ENCODE data around the gene TJP1.

TJP1 gene

DNA sequence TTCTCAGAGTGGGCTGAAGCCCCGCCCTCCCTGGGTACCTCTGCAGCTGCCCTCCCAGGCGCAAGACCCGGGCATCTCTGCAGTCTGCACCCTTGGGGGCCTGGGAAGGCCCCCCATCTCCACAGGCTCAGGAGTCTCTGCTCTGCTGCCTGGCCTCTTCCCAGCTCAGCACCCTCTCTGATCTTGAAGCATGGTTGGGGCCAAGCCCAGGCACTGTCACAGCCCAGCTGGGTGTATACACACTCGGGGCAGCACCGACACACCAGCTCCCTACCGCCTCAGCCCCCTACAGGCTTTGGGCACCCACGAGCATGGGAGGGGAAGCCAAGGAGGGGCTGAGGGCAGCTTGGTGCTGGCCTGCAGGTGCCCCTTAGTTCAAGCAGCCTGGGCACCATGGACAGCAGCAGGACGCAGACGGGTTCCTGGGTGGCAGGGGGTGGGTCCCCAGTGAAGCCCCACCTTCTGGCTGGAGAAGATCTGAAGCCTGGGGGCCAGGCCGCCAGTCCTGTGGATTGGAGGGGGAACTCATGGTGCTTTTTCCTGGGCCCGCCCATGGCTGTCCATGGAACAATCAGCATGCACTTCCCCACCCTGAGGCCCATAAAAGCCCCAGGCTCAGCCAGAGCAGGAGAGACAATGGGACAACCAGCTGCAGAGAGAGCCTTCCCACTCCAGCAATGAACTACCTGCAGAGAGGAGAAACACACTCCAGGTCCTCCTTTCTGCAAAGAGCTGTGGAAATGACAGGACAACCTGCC is 170.6 kb downstream of the TJP1 start:
- DNase-seq: no peak

Data from NCI-H1436 treated with DMSO at 0.1 percent for 48 hours (cell line).